Activated T-helper 1 cell treated with anti-CD3 and anti-CD28 coated beads, Interleukin-12 subunit alpha, Interleukin-12 subunit beta, Interleukin-2, Interleukin-4 antibody, amounts not matched to agents 30 ng/mL and 10 ng/mL and 1 ng/mL, durations not matched to agents 14 hours and 24 hours and 36 hours (primary cell): ENCODE data around the gene CST6. TPM values are rescaled to one million over a fixed set of nuclear protein-coding genes. Genes with fewer than 3 reads are reported as not detected.

Experiments
- DNase-seq: peaks from one replicate; pipeline ENCODE4 v3.0.0; 2021; ENCODE audit warnings: low spot score
- H3K27ac Mint-ChIP-seq: one replicate; pipeline ENCODE4 v1.8.0; 2021; ENCODE audit warnings: mild to moderate bottlenecking, mixed read lengths
- H3K27me3 Mint-ChIP-seq: one replicate; pipeline ENCODE4 v1.8.0; 2022; ENCODE audit warnings: mild to moderate bottlenecking, moderate library complexity, mixed read lengths; ENCODE audit not compliant: insufficient read depth
- H3K36me3 Mint-ChIP-seq: one replicate; pipeline ENCODE4 v1.8.0; 2021; ENCODE audit warnings: low read depth, mixed read lengths
- H3K4me1 Mint-ChIP-seq: one replicate; pipeline ENCODE4 v1.8.0; 2021; ENCODE audit warnings: low read depth, mixed read lengths
- H3K4me3 Mint-ChIP-seq: one replicate; pipeline ENCODE4 v1.8.0; 2021; ENCODE audit warnings: mild to moderate bottlenecking, moderate library complexity, mixed read lengths
- H3K9me3 Mint-ChIP-seq: one replicate; pipeline ENCODE4 v1.8.0; 2021; ENCODE audit warnings: mixed read lengths
- intact Hi-C: fragments of 100-400 bp; cut with micrococcal nuclease; formaldehyde crosslinking; loops from one replicate; pipeline ENCODE4 v1.15.1; 2024
- total RNA-seq: library from RNA; stranded (reverse); gene quantifications from 2 replicates; pipeline ENCODE4 v1.2.3, GENCODE V29; 2022

CST6 gene
- total RNA-seq, 1 donor from 2014 or later, result 1.7 TPM

GRCh38 chr11:66032957-66033735 is 21.3 kb downstream of the CST6 start:
- Mint-ChIP-seq H3K9me3 (no peaks in the 10 kb centered on the region), H3K4me1 (no peaks in the 10 kb centered on the region), H3K27ac (no peak overlapping the region), H3K27me3 (peaks cover 8% of the 10 kb centered on the region), H3K4me3 (no peak overlapping the region), H3K36me3 (no peaks in the 10 kb centered on the region)
- DNase-seq, result no peak
- intact Hi-C loops, result no loop called here

GRCh38 chr11:66035653-66036333 is 24.0 kb downstream of the CST6 start:
- DNase-seq, result no peak
- no peaks in the 10 kb centered on the region for H3K4me1 Mint-ChIP-seq
- H3K27ac Mint-ChIP-seq, result no peak overlapping the region

GRCh38 chr11:66036334-66036710 is 24.5 kb downstream of the CST6 start:
- Mint-ChIP-seq H3K27ac (no peak overlapping the region), H3K9me3 (no peaks in the 10 kb centered on the region), H3K4me3 (no peak overlapping the region), H3K27me3 (peaks cover 10% of the 10 kb centered on the region), H3K36me3 (no peaks in the 10 kb centered on the region), H3K4me1 (no peaks in the 10 kb centered on the region)
- DNase-seq, result no peak
- intact Hi-C loops, result no loop called here

More at GRCh38 chr11:66035653-66036333, 24.0 kb downstream of the CST6 start:
- Mint-ChIP-seq H3K36me3 (no peaks in the 10 kb centered on the region), H3K4me3 (no peak overlapping the region), H3K9me3 (no peaks in the 10 kb centered on the region), H3K27me3 (peaks cover 10% of the 10 kb centered on the region)
- intact Hi-C loops, result no loop called here

- no peak for DNase-seq
- H3K27ac Mint-ChIP-seq, result no peak overlapping the region
- H3K9me3 Mint-ChIP-seq, result no peaks in the 10 kb centered on the region
- H3K4me1 Mint-ChIP-seq, result no peaks in the 10 kb centered on the region
- no peaks in the 10 kb centered on the region for H3K36me3 Mint-ChIP-seq
- H3K4me3 Mint-ChIP-seq, result no peak overlapping the region
- intact Hi-C loops, result no loop called here
- H3K27me3 Mint-ChIP-seq, result peaks cover 10% of the 10 kb centered on the region
These were observed 25.5 kb downstream of the CST6 start for GRCh38 chr11:66037327-66037726.

- H3K36me3 Mint-ChIP-seq, result no peaks in the 10 kb centered on the region
- H3K27me3 Mint-ChIP-seq, result peaks cover 13% of the 10 kb centered on the region
- intact Hi-C loops, result no loop called here
- no peaks in the 10 kb centered on the region for H3K9me3 Mint-ChIP-seq
- H3K4me1 Mint-ChIP-seq, result peaks cover 5% of the 10 kb centered on the region
- no peak overlapping the region for H3K4me3 Mint-ChIP-seq
- DNase-seq, result no peak
- no peak overlapping the region for H3K27ac Mint-ChIP-seq
These were observed 28.0 kb downstream of the CST6 start for GRCh38 chr11:66039765-66040164.

GRCh38 chr11:66042227-66042995 is 30.6 kb downstream of the CST6 start:
- intact Hi-C loops, result no loop called here
- peaks cover 9% of the 10 kb centered on the region for H3K27me3 Mint-ChIP-seq
- no peak overlapping the region for H3K27ac Mint-ChIP-seq
- peaks cover 16% of the 10 kb centered on the region for H3K4me1 Mint-ChIP-seq
- no peak for DNase-seq
- no peaks in the 10 kb centered on the region for H3K9me3 Mint-ChIP-seq
- no peak overlapping the region for H3K4me3 Mint-ChIP-seq
- H3K36me3 Mint-ChIP-seq, result no peaks in the 10 kb centered on the region

- Mint-ChIP-seq H3K27ac (no peak overlapping the region), H3K36me3 (no peaks in the 10 kb centered on the region), H3K27me3 (peaks cover 13% of the 10 kb centered on the region), H3K4me3 (no peak overlapping the region), H3K4me1 (peaks cover 16% of the 10 kb centered on the region), H3K9me3 (no peaks in the 10 kb centered on the region)
- no peak for DNase-seq
- intact Hi-C loops, result no loop called here
These were observed 31.4 kb downstream of the CST6 start for GRCh38 chr11:66042996-66043906.

- Mint-ChIP-seq H3K9me3 (no peaks in the 10 kb centered on the region), H3K4me3 (no peak overlapping the region), H3K27ac (peak overlapping the region; percentile 11)
These were observed 32.9 kb downstream of the CST6 start for GRCh38 chr11:66044757-66045156.

GRCh38 chr11:66045177-66045639 is 33.4 kb downstream of the CST6 start:
- Mint-ChIP-seq H3K36me3 (no peaks in the 10 kb centered on the region), H3K4me3 (no peak overlapping the region), H3K27me3 (peaks cover 7% of the 10 kb centered on the region), H3K27ac (peak overlapping the region; percentile 11), H3K9me3 (no peaks in the 10 kb centered on the region), H3K4me1 (peaks cover 16% of the 10 kb centered on the region)
- DNase-seq, result peak; percentile 79
- intact Hi-C loops, result loop anchor here (2.0 kb wide), 2 partner anchors 42 to 186 kb away; partner anchors contain the start of genes BANF1, CFL1 and EIF1AD

More at GRCh38 chr11:66044757-66045156, 32.9 kb downstream of the CST6 start:
- intact Hi-C loops, result loop anchor here (1.0 to 2.0 kb wide), 3 partner anchors 22 to 186 kb away; partner anchors contain the start of genes BANF1, CFL1 and EIF1AD
- Mint-ChIP-seq H3K27me3 (peaks cover 7% of the 10 kb centered on the region), H3K36me3 (no peaks in the 10 kb centered on the region), H3K4me1 (peaks cover 16% of the 10 kb centered on the region)
- DNase-seq, result no peak

- intact Hi-C loops, result no loop called here
- no peak overlapping the region for H3K27ac Mint-ChIP-seq
- peaks cover 28% of the 10 kb centered on the region for H3K4me1 Mint-ChIP-seq
- no peak overlapping the region for H3K4me3 Mint-ChIP-seq
- no peaks in the 10 kb centered on the region for H3K9me3 Mint-ChIP-seq
- DNase-seq, result no peak
- peaks cover 7% of the 10 kb centered on the region for H3K27me3 Mint-ChIP-seq
- no peaks in the 10 kb centered on the region for H3K36me3 Mint-ChIP-seq
These were observed 35.1 kb downstream of the CST6 start for GRCh38 chr11:66046901-66047300.

- Mint-ChIP-seq H3K27ac (no peak overlapping the region), H3K4me3 (no peak overlapping the region), H3K27me3 (peaks cover 7% of the 10 kb centered on the region), H3K36me3 (peaks cover 5% of the 10 kb centered on the region), H3K9me3 (no peaks in the 10 kb centered on the region), H3K4me1 (peaks cover 29% of the 10 kb centered on the region)
- intact Hi-C loops, result no loop called here
- no peak for DNase-seq
These were observed 35.9 kb downstream of the CST6 start for GRCh38 chr11:66047541-66048365.
